Astrocyte of the spinal cord (primary cell): Measurements from ENCODE around the gene NHLH1.

Source experiments
- DNase-seq: peaks from one replicate; pipeline ENCODE4 v3.0.0; 2011; ENCODE audit warnings: low read depth, low spot score
- H3K4me3 ChIP-seq: 2 replicates; pipeline ENCODE4 v1.5.1; 2011; ENCODE audit warnings: low read depth, mild to moderate bottlenecking, low read length, moderate library complexity
- in situ Hi-C: cut with HindIII; loops from 2 replicates; pipeline ENCODE4 v1.10.0; 2017; ENCODE audit warnings: low sequenced_read_pairs
- TF ChIP-seq, protein P1 (sequence below): IDR thresholded peaks from 2 replicates; pipeline ENCODE4 v1.5.1; 2012; ENCODE audit warnings: low read depth, mild to moderate bottlenecking, low read length, inconsistent platforms

NHLH1 gene

DNA sequence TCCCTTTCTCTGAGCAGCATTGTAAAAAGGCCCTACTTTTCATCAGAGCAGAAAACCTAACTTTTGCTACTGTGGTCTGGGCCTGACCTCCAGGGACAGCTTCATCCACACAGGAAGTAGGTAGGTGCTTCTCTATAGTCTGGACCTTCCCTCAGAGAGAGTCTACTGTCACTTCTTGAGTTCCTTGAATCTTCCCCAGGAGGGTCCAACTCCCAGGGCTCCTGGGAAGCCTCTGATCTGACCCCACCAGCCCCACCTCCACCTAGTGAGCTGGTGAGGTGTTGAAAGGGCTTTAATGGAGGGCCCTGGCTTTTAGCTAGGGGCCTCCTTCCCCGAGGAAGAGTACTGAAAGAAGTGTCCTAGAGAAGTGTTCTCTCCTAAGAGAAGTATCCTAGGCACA, 30.8 kb downstream of the NHLH1 start:
- no peak overlapping the region for H3K4me3 ChIP-seq
- no peak for DNase-seq
- in situ Hi-C loops: no loop called here
- TF ChIP-seq, protein P1, sequence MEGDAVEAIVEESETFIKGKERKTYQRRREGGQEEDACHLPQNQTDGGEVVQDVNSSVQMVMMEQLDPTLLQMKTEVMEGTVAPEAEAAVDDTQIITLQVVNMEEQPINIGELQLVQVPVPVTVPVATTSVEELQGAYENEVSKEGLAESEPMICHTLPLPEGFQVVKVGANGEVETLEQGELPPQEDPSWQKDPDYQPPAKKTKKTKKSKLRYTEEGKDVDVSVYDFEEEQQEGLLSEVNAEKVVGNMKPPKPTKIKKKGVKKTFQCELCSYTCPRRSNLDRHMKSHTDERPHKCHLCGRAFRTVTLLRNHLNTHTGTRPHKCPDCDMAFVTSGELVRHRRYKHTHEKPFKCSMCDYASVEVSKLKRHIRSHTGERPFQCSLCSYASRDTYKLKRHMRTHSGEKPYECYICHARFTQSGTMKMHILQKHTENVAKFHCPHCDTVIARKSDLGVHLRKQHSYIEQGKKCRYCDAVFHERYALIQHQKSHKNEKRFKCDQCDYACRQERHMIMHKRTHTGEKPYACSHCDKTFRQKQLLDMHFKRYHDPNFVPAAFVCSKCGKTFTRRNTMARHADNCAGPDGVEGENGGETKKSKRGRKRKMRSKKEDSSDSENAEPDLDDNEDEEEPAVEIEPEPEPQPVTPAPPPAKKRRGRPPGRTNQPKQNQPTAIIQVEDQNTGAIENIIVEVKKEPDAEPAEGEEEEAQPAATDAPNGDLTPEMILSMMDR: no peak

DNA sequence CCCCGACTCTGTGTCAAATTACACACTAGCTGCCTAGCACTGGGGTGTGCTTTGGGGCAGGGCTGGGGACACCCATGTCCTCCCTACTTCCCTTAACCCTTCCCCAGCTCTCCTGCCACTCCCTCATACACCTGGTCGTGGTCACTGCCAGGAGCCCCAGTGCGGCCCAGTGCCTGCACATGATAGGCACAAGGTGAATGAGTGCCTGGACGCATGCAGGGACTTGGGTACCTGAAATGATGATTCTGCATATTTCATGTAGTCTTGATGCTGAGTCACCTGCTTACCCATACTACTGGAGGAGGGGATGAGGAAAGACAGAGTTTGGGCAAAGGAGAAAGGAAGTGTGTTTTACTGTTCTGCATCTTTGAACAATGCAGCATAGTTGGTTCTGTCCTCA, 32.0 kb downstream of the NHLH1 start:
- TF ChIP-seq, protein P1: no peak
- in situ Hi-C loops: no loop called here
- no peak overlapping the region for H3K4me3 ChIP-seq
- no peak for DNase-seq

- in situ Hi-C loops: no loop called here
- TF ChIP-seq, protein P1: no peak
- peak overlapping the region; percentile 61 for H3K4me3 ChIP-seq
- DNase-seq: no peak
These were observed 32.8 kb downstream of the NHLH1 start for GRCh38 chr1:160399544-160400222.

DNA sequence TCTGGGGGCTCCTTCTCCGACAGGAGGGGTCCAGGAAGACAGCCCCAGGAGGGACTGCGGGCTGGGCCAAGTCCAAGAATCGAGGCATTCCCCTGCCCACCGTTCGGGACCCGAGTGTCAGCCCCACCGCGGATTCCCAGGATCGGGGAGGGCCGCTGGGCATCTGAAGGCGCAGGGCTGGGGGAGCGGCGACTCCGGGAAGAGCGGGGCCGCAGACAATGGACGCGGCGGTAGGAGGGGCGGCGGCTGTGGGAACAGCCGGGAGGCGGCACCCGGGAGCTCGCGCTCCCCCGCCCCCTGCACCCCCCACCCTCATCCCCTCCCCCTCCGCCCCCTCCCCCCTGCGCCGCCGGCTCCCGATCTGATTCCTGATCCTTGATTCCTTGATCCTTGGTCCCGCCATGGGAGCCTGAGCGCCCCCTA, 33.4 kb downstream of the NHLH1 start, which contains the start of gene VANGL2:
Gene VANGL2 (plus strand): TSS at position 342 of the 423 bp plus-strand sequence. CDS start 15,274 bp downstream, outside the sequence.
- in situ Hi-C loops: no loop called here
- peak; percentile 67 for DNase-seq
- TF ChIP-seq, protein P1: no peak
- H3K4me3 ChIP-seq: peak within 1 kb of the TSS; percentile 61

DNA sequence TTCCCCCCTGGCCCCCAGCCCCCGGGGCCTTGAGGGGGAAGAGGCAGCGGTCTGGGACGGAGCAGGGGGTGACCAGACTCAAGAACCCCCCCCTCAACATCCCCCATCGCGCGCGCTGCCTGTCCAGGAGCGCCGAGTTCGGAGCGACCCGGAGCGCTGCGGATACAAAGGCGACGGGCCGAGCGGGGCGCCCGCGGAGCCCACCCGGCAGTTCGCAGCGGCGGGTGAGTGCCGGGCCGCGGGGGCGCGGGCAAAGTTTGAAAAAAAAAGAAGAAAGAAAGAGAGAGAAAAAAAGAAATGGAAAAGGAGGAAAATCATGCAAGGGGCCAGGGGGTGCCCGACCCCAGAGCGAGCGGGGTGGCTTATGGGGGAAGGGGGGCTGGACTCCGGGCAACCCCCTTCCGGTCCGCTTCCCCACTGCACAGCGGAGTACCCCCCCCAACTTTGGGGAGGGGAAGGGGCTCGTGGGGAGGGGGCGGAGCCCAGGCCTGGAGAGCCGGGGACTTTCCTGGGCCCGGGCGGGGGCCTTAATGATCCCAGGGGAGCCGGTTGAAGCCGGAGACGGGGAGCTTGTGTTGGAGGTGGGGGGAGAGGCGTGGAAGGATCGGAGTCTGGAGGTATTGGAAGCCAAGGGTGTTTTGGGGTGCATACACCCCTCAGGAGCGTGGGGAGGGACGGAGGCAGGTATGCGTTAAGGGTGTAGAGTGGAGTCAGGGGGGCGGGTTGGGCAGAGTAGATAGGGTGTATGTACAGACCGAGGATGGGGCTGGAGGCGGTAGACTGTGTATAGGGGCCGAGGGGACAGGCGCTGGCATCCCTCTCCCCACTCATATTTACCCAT, 34.0 kb downstream of the NHLH1 start:
- in situ Hi-C loops: no loop called here
- DNase-seq: no peak
- TF ChIP-seq, protein P1: no peak
- peak overlapping the region; percentile 61 for H3K4me3 ChIP-seq

DNA sequence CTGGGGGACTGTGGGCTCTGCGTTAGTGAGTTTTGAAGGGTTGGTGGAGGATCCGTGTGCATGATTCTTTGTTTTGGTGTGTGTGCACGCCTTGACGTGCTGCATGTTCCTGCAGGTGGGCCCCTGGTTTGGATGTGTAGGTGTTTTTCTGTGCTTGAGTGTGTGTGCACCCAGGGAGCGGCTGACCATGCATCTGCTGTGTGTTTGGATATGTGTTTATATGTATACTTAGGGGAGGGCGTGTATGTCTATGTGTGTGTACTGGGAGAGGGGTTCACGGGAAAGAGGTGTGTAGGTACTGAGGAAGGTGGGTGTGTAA, 34.6 kb downstream of the NHLH1 start:
- TF ChIP-seq, protein P1: no peak
- in situ Hi-C loops: no loop called here
- peak overlapping the region; percentile 61 for H3K4me3 ChIP-seq
- DNase-seq: no peak
